ENCODE data around the gene KCNV2.

KCNV2 gene

DNA sequence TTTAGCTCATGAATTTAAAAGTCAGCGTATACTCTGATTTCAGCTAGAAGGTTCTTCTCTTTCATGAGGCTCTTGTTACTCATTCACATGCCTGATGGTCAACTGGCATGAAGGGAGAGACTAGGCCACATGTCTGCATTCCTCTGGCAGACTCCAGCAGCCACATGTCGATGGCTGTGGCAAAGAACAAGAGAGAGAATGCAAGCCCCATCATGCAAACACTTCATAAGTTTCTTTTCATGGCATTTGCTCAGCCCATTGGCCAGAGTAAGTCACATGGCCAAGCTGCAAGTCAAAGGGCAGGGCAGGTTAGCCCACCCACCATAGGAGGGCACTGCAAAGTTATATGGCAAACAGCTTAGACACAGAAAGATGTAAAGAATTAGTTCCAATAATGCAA lies 5.4 kb downstream of the KCNV2 start:
- no peak for DNase-seq

DNA sequence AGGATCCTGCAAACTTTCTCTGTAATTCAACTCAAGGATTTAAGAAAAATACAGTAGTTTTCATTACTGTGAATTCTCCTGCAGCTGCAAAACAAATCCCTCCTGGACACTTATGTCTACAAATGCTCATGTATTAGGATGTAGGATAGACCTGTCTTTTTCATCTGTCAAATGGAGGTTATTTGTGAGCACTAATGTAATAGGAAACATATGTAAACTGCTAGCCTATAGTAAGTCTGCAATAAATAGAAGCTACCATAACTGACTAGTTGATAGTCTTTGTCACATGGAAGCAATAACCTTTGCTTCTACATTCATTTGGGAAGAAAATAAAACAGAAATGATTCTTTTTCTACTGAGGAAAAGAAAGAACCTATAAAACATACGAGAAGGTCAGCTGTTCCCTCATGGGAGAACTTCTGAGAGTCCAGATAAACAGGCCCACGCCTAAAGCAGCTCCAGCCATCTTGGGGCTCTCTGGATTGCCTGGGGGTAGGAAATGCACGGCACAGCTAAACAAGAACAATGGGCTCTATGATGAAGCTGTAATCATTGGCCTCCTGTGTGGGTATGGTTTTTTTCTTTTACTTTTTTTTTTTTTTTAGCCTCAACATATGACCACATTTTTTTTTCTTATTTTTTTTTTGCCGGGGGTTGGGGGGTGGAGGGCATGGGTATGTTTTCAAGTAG lies 6.2 kb downstream of the KCNV2 start:
- no peak for DNase-seq

DNA sequence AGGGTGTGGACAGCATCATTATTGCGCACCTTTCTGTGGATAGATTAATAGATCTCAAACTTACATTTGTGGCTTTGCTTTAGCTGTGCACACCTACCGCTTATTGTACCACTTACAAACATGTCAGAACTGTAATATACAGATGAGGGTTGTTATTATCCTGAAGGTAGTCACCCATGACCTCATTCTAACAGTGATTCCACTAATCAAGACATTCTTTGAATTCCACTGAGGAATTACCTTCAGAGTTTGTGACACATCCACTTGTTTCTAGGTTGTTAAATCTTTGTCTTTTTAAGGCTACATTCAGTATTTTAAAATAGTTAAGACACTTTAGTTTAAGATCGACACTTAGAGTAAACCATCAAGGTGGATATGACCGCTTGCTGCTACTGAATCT lies 7.8 kb downstream of the KCNV2 start:
- DNase-seq = no peak

DNA sequence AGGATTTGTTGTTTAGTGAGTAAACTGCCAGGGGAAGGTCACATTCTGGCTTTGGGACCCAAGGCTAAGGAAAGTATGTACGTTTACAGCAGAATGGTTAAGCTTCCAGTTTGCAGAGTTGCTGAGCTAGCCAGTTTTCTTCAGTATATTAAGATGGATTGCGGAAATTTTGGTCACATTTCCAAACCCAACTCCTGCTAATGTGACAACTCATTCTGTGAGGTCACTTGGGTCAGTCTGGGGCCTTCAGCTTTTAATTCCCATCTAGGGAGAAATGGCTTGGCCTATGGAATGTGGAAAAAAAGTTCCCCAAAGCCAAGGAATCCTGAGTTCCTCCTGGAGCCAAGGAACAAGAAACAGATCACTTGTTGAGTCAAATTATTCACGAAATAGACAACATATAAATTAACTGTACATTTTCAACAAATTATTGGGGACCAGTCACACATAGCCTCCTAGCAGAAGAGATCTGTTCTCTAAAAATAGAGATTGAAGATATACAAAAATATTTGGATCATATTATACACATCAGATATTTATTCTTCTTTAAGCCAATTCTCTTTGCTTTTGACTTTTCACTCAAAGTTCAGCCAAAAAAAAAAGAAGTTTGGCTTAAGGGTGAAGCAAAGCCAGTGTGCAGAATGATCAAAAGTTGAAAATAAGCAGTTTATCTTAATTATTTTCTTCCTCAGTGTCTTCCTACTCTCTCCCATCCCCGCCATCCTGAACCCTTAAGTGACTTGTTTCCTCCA lies 8.8 kb downstream of the KCNV2 start:
- no peak for DNase-seq

DNA sequence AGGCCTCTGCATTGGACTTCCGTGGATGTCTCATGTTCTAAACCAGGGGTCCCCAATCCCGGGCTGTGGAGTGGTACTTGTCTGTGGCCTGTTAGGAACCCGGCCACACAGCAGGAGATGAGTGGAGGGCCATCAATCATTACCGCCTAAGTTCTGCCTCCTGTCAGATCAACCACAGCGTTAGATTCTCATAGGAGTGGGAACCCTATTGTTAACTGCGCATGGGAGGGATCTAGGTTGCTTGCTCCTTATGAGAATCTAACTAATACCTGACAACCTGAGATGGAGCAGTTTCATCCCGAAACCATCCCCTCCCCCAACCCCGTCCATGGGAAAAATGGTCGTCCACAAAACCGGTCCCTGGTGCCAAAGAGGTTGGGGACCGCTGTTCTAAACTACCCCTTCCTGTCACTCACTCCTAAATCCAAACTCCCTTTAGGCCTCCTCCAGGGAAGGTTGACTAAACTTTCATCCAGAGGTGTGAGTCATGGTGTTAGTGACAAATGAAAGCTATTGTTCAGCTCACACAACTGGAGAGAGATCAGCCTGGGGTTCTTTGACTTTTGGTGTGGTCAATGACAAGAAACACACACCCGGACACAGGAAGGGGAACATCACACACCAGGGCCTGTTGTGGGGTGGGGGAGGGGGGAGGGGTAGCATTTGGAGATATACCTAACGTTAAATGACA lies 9.5 kb downstream of the KCNV2 start:
- DNase-seq = no peak

DNA sequence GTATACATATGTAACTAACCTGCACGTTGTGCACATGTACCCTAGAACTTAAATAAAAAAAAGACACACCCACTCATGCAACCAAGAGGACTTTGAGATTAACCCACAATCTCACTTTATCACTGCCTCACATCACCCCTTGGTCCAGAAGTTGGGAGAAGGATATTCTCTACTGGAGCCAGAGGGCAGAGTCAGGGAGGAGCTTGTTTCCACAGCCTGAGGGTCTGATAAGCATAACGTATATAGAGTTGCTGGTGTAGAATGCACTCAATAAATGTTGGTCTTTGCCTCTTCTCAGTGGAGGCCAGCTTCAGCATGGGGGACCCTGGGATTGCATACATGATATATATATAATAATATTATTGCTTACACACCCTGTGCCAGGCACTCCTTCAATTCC lies 10.1 kb downstream of the KCNV2 start:
- no peak for DNase-seq

DNA sequence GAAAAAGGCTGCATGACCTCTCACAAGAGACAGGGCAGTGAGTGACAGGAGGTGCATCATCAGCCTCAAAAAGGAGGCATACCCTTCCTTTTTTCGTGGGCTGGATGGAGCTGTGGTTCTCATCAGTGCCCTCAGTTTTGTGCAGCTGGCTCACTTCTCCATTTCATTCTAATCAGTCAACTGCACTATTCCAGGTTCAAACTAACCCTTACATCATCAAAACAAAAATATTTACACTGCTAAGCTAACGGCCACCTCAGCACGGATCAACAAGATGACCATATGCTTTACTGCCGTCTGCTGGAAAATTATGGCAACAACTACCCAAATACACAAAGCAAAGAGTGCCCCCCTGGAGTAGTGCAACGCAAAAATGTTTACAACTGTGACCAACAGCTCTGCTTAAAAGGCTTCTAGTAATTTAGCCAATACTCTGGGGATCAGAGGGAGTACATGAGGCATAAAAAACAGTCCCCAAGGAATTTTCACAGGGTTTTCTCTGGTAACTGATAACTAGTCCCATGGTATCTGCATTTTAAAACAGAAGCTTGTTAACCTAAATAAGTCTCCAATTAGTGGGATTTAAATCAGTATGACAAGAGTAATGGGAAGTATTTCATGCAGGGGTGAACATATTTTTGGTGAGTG lies 10.8 kb downstream of the KCNV2 start:
- DNase-seq = no peak

DNA sequence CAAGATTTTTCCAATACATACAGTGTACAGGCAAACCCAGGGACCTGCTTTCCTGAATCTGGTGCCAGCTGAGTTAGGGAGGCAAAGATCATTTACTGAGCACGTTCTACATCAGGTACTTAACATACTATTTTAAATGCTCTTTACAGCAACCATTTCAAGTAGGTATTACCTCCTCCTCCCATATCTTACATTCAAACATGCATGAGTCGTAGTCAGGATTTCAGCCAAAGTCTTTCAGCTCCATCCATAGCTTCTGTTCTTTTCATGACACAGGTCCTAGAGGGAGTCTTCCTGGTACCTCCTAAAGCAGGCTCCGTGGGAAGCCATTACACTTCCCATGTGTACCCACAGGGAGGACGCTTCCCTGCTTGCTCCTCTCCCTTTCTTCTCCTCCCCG lies 11.7 kb downstream of the KCNV2 start:
- DNase-seq = no peak

DNA sequence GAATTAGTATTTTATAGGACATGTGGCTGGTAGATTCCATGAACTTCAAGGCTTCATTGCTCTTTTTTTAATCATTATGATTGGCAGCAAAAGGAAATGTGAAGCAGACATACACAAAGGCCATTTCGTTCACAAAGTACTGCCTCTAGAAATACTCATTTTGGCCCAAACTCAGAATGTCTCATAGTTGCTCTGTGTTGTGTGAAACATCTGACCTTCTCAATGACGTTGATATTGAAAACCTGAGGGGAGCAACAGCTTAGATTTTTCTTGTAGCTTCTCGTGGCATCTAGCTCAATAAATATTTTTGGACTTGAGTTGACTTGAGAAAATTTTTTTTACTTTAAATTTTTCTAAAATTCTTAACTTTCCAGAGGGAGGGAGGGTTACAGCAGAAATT lies 12.4 kb downstream of the KCNV2 start:
- no peak for DNase-seq

DNA sequence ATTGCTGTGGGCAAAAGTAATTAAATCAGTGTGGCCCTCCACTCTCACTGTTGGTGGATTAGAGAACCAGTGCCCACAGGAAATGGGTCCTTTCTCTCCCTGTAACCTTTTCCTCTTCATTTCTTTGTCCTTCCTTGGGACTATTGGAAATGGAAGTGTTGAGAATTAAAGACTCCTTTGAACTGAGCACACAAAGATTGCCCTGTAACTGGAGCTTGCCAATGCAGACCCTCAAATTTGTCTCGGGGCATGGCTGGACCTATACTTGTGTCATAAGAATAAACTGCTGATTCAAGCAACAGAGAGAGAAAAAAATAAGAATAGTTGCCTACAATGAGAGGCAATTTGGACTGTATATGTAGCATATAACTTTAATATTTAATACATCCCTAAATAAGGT lies 13.7 kb downstream of the KCNV2 start:
- no peak for DNase-seq

DNA sequence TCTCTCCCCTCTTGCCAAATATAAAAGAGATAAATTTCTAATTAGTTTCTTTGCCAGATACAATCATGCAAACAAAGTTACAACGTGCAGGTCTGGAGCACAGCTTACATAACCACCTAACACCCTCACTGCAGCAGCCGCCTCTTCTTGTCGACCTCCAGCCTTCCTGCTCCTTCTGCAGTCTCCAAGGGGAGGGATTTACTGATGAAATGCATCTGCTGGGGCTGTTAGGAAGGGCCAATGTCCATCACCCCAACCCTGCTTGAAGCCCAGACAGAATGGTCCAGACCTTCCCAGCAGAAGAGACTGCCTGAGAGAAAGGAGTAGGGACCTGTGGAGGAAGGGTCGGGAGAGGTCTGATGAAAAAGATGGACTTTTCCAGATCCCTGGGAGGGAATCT lies 15.2 kb downstream of the KCNV2 start:
- no peak for DNase-seq

DNA sequence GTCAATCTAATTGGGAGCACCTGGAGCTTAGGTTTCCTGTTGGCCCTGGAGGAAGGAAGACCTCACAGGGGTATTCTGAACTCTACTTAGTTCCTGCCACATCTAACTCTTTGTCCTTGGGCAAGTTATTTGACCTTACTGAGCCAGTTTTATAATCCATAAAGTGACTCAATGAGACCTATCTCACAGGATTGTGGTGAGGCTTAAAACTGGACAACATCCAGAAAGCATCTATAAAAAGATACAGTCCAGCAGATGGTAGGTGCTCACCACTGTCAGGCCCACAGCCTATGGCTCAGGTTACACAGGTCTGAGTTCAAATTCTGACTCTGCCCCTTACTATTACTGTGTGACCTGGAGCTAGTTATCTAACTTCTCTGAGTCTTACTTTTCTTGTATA lies 23.3 kb downstream of the KCNV2 start:
- no peak for DNase-seq

DNA sequence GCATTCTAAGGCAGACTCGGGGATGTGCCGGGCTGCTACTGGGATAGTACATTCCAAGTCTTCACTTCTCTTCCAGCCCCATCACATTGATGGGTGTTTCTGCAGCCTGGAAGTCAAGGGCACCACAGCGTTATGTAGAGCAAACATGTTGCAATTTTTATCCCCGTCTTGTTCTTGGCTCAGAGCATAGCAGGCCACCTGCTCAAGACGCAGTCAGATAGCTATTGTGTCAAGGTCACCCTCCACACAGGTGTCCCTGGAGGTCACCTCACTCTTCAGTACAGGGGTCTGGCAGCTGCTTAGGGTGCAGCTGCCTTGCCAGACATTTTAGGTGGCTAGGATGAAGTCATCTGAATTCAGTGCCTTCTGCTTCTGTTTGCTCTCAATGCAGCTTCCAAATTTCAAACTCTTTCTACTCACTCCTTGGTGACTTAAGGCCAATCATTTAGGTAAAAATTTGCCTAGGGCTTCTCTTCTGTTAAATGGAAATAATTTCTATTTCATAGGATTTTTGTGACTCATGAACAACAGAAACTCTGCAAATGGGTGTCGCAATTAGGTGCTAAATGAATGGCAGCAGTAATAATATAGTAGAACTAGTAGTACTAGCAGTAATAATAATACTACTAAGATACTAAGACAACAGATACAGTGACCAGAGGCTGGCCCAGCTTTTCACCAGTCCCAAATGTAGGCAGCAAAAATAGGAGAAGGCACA lies 24.3 kb downstream of the KCNV2 start:
- no peak for DNase-seq

DNA sequence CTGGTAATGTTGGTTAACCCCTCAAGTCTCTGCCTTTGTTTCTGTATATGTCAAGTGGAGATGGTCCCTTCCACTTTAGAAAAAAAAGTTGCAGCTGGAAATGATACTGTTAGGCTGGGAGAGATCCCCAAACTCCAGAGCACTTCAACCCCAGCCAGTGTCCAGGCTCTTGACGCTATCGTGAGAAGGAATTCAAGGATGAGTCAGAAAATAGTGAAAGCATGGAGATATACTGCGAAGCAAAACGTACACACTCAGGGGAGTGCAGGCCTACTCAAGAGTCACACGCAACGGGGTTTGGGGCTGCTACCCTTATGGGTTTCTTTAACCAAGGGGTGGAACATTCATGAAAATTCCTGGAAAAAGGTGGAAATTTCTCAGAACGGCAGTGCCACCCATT lies 24.9 kb downstream of the KCNV2 start:
- no peak for DNase-seq

DNA sequence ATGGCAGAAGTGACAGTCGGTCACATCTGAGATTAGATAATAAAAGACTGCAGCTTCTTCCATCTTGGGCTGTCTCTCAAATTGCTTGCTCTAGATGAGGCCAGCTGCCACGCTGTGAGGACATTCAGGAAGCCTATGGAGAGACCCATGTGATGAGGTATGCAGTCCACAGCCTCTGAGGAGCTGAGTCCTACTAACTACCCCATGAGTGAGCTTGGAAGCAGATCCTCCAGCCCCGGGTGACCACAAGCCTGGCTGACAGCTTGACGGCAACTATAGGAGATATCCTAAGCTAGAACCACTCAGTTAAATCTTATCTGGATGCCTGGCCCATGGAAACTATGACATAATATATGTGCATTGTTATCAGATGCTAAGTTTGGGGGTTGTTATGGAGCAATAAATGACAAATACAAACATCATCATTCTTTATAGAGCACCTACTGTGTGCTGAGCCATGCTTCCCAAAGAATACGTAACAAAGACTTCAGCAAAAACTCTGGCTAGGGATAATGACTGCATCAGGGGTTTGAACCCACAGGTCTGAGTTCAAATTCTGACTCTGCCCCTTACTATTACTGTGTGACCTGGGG lies 26.7 kb downstream of the KCNV2 start:
- no peak for DNase-seq

DNA sequence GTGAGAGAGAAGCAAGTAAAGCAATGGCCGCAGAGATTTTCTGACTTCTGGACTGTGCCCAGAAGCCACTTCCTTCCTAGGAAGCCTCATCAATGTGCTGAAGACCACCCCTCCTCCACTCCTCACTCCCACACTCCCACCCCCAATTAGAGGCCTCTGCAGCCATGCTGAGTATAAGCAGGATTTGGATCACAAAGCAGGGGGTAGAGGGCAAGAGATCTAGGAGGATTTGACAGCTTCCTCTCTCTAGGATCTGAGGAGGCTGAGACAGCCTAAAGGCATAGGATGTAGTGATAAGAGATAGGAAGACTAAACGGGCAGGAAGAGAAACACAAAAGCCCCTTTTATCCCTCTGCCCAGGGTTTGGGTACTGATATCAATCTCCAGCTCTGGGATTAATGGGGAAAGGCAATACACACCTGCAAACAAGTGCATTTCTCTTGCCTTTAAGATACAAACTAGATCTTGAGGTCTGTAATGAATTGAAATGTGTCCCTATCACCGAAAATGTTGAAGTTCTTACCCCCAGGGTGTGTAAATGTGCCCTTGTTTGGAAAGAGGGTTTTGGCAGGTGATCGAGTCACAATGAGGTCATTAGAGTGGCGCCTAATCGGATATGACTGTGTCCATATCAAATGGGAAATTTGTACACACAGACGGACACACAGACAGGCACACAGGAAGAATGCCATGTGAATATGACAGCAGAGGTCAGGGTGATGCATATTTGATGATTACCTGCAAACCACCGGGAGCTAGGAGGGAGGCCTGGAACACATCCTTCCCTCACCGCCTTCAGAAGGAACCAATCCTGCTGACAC lies 28.5 kb downstream of the KCNV2 start:
- DNase-seq = no peak

DNA sequence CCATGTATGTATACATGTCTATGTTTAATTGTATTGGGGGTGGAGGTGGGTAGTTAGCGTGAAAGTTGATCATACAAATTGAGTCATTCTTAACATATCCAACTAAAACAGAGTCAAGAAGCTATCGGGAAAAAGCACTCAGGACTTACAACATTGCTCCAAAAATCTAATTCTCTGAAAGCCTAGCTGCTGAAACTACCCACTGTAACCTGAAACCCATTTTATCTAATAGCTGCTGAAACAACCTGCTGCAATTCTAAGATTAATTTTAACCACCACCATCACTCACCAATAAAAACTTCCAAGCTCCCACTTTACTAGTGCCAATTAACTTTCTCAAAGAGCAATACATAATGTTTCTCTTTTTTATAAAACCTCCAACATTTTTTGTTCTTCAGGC lies 32.2 kb downstream of the KCNV2 start:
- DNase-seq = no peak

DNA sequence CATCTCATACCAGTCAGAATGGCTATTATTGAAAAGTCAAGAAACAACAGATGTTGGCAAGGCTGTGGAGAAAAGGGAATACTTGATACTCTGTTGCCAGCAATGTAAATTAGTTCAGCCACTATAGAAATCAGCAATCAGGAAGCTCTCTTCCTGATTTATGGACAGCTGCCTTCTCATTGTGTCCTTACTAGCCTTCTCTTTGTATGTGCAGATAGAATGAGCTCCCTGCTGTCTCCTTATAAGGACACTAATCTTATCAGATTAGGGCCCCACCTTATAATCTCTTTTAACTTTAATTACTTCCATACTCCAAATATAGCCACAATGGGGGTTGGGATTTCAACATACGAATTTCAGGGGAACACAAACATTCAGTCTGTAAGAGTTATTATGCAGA lies 38.0 kb downstream of the KCNV2 start:
- no peak for DNase-seq

DNA sequence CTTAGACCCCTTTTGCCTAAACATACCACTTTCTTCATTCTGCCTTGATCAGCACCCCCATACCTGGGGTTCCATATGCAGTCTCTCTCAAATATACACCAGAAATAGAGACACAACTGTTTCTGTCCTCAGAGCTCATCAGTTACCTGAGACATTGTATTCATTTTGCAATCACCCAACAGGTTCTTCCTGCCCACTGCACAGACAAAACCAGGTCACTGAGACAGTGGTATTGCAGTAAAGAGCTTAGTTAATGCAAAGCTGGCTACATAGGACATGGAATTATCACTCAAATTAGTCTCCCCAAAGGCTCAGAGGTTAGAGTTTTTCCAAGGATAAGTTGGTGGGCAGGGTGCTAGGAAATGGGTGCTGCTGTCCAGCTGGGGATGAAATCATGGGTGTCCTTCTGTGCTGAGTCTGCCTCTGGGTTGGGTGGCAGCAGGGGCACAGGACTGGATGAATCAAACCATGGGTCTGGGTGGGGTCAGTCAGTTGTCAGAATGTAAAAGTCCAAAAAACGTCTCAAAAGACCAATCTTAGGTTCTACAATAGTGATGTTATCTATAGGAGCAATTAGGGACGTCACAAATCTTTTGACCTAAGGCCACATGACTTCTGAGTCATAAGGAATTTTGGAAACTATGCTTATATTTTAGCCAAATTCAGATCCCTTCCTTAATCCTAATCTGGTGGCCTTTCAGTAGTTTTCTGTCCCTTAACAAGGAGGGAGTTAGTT lies 41.0 kb downstream of the KCNV2 start:
- no peak for DNase-seq

DNA sequence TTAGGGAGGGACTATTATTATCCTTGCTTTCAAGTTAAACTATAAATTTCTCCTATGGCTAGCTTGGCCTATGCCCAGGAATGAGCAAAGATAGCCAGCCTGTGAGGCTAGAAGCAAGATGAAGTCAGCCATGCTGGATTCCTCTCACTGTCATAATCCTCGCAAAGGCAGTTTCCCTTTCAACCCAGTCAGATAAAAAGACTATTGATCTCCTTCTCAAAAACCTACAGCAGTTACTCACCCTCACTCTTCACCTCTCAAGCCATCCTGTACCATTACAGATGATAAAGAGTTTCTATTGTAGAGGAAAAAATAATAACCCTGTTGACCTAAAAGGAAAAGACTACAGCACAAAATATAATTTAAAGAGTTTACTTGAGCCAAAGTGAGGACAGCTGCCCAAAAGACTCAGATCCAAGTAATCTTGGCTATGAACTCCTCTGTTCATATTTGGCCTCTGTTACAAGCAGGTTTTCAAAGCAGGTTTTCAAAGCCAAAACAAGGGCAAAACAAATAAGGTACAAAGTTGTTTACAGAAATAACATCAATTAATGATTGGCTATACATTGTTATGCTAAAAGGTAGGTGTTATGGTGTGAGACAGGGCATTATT lies 41.7 kb downstream of the KCNV2 start:
- DNase-seq = no peak

DNA sequence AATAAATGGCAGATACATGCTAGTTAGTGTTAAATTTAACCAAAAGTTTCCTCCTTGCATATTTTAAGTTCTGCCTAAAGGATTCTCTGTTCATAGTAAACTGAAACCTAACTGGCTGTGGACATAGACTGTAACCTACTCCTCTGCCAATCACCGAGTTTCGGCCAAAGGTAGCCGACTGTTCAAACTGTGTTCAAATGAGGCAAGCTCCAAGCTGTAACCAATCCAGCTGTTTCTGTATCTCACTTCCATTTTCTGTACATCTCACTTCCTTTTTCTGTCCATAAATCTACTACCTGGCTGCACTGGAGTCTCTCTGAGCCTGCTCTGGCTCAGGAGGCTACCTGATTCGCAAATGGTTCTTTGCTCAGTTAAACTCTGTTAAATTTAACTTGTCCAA lies 44.1 kb downstream of the KCNV2 start:
- DNase-seq = no peak
